Esophagus muscularis mucosa (tissue), 4 donors: ENCODE results near the gene IGFBP6.

Experiments
- CTCF ChIP-seq, 3 experiments: fragments of 200-600 bp in 2 of 3; fragments of 450-650 bp in 1 of 3; sonication (generic) in 2 of 3; IDR thresholded peaks; one replicate each; pipeline ENCODE4 v1.5.1; 2017 to 2019; ENCODE audit warnings: antibody characterized with exemption in 3 of 3, mild to moderate bottlenecking in 2 of 3, moderate library complexity in 1 of 3
- EP300 ChIP-seq: sonication (generic); formaldehyde crosslinking; IDR thresholded peaks from one replicate; pipeline ENCODE4 v1.6.1; 2017; ENCODE audit warnings: antibody characterized with exemption
- POLR2A ChIP-seq: fragments of 450-650 bp; IDR thresholded peaks from one replicate; pipeline ENCODE4 v1.6.1; 2017; ENCODE audit warnings: antibody characterized with exemption, moderate library complexity, mild to moderate bottlenecking, low read depth
- POLR2AphosphoS5 ChIP-seq, 2 donors: sonication (generic); formaldehyde crosslinking; IDR thresholded peaks; one replicate each; pipeline ENCODE4 v1.6.1; 2017; ENCODE audit warnings: antibody characterized with exemption in 2 of 2

DNA sequence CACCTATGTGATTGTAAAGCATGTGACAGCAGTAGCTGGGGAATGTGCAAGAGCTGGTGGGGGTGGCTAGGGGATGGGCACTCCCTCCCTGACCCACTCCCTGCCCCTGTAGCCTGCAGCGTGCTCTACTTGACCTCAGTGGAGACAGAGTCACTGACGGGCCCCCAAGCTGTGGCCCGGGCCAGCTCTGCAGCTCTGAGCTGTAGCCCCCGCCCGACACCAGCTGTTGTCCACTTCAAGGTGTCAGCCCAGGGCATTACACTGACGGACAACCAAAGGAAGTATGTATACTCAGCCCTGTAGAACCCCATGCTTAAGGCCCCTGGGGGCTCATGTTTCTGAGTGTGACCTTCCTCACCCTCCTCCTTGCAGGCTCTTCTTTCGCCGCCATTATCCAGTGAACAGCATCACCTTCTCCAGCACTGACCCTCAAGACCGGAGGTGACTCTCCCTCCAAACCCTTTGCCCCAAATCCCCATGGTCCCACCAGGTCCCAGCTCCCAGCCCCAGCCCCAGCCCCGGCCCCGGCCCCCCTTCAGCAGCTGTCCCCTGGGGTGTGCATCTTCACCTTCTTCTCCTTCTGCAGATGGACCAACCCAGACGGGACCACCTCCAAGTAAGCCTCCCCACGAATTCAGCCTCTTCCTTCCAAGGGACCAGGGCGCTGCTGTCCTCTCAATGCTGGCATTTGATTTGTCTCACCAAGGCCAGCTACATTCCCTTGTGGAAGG lies 34.3 kb upstream of the IGFBP6 start:
- TF ChIP-seq CTCF (IDR thresholded peaks at IDR 0.05) = no peak
- no peak for TF ChIP-seq POLR2A
- TF ChIP-seq EP300 = no peak
- TF ChIP-seq POLR2AphosphoS5 (IDR thresholded peaks at IDR 0.05) = peak in 1 of 2 donors; percentile 1
